GM19043 (cell line): ENCODE measurements around the gene FIBCD1.

Experiments
- ATAC-seq: cut with Tn5 transposase; IDR thresholded peaks from one replicate; pipeline ENCODE4 v1.9.1; 2021; ENCODE audit warnings: low read depth; ENCODE audit not compliant: unreplicated experiment

FIBCD1 gene

GRCh38 chr9:130864541-130864940 is 74.5 kb downstream of the FIBCD1 start:
- no peak for ATAC-seq

GRCh38 chr9:130862747-130863146 is 76.3 kb downstream of the FIBCD1 start:
- no peak for ATAC-seq

DNA sequence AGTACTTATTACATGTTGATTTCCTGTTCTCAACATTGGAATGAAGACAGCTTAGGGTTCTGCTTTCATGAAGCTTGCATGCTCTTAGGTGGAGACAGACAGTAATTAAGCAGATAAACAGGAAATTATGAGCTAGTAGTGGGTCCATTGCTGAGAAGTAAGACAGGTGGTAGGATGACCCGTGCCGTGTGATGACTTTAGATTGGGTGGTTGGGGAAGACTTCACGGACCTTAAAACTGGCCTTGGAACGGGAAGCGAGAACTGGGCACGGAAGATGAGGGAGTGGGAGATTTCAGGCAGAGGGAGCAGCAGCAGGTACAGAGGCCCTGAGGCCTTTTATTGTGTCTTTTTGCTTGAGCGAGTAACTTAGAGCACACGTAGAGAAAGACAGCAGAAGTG is 76.8 kb downstream of the FIBCD1 start:
- ATAC-seq, result no peak

DNA sequence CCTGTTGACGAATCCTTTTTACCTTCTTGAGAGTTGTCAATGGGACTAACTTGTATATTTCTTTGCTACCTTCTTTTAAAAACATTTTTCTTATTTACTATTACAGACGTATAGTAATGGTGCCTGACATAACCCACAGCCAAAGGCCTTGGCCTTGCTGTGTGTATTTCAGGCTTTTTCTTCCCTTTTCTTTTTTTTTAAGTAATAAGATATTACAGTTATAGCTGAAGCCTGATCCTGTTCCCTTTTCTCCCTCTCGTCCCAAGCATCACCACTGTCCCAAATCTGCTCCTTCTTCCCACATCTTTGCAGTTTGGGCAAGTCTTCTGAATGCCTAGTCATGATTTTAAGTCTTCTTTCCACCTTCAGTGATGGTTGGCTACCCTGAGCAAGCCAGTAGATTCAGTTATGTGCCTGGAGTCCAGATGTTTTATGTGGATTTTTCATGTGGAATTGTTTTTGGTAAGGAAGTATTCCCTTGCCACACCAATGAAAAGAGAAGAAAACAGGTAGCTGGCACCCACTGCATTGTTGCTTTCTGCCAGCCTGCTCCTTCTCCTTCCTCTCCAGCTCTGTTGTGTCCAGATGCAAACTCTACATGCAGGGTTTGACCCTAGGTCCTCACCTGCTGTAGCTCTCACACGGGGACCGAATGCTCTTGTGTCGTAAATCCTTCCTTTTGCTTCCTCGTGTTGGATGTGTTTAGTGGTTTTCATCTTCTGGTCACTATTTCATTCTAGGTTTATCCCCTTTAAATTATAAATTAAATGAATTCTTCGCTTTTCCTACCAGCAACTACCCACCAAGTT is 77.5 kb downstream of the FIBCD1 start:
- ATAC-seq, result no peak

DNA sequence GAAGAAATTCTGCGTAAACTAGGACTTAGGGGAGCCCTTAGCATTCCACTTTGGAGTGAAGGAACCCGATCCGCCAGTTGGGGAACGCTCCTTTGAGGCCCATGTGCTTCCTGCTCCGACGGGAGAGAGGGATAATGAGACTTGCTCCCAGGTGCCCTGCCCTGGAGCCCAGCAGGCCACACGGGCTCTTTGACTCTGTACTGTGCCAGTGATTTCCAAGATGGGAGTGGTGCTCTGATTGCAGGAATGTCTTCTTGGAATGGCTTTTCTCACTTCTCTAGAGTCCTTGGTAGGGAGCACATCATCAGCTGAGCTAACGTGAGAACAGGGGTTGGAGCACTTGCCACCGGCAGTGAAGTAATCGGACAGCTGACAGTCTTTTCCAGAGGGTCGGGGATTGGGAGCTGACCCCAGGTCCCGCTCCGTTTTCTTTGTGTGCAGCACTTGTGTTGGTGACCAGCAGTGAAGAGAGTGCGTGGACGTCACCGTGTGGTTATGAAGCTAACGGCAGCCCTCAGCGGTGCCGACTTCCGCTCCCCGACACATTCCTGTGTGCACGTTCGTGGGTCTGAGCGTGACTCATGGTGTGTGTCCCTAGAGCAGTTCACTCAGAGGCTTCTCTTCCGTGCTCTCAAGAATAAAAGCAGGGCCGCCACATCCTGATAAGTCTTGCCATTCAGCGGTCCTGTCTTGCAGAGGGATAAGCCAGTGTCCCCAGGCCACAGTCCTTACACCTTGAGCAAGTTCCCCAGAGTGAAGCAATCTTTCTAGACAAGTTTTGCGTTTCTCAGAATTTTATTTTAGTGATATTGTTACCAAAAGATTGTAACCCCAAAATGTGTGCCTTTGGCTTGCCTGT is 78.4 kb downstream of the FIBCD1 start:
- ATAC-seq, result no peak

- ATAC-seq, result no peak
Observed at GRCh38 chr9:130858739-130859705, 80.0 kb downstream of the FIBCD1 start.

DNA sequence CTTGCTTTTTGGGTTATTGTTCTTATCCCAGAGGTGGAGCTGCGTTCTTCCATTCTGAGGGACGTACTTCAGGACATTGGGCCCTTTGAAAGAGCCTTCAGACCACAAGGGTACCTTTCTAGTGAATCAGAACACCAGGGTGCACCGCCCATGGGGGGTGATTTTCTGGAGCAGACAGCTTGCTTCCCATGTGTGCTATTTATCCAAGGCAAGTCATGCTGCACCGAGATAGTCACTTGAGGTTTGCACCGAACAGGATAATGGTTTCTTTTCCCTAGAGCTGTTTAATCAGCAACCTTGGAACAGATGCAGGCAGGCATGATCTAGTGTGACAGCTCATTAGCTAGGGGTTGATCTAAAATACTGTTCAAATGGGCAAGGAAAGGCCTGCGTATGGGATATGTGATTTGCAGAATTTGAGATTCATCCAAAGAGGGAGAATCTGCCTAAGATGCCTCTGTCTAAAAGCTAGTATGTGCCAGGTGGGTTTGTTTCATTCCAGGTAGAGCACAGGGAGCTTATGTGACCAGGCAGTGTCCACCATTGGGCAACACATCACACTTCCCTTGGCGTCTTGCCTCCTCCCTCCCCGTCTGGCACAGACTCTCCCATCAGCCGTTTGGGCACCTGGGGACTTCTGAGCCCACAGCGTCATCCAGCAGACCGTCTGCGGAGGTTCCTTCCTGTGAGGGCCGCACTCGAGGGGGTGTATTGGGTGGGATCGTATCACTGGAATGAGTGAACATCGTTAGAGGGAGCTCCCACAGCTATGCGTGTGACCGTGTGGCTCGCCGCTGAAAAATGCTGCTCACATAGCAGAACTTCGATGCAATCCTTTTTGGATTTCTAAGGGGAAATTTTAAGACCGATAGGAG is 80.9 kb downstream of the FIBCD1 start:
- ATAC-seq, result no peak

GRCh38 chr9:130856474-130856873 is 82.6 kb downstream of the FIBCD1 start:
- ATAC-seq, result no peak

DNA sequence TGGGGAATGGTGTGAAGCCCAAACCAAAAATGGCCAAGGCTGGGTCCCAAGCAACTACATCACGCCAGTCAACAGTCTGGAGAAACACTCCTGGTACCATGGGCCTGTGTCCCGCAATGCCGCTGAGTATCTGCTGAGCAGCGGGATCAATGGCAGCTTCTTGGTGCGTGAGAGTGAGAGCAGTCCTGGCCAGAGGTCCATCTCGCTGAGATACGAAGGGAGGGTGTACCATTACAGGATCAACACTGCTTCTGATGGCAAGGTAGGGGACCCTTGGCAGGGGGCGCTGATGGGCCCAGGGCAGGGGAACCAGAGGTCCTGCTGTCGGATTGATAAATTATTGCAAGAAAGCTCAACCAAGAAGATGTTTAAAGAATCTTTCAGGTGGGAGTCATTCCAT is 84.2 kb downstream of the FIBCD1 start:
- no peak for ATAC-seq

- no peak for ATAC-seq
Observed at GRCh38 chr9:130854092-130854491, 85.0 kb downstream of the FIBCD1 start.

GRCh38 chr9:130852801-130853200 is 86.2 kb downstream of the FIBCD1 start:
- no peak for ATAC-seq
